ENCODE data around the gene SDCBP2. TPM values are rescaled to one million over a fixed set of nuclear protein-coding genes. Genes with fewer than 3 reads are reported as not detected.

SDCBP2 gene
- total RNA-seq, 1 donor from 2014 or later = 4.0 TPM

- peaks cover 61% of the 10 kb centered on the region for H3K4me1 Mint-ChIP-seq (ENCODE audit: low read depth, unreplicated experiment)
- H3K9me3 Mint-ChIP-seq (ENCODE audit: unreplicated experiment) = peaks cover 11% of the 10 kb centered on the region
- H3K27me3 Mint-ChIP-seq (ENCODE audit: unreplicated experiment) = peaks cover 16% of the 10 kb centered on the region
- TF ChIP-seq, protein P1, sequence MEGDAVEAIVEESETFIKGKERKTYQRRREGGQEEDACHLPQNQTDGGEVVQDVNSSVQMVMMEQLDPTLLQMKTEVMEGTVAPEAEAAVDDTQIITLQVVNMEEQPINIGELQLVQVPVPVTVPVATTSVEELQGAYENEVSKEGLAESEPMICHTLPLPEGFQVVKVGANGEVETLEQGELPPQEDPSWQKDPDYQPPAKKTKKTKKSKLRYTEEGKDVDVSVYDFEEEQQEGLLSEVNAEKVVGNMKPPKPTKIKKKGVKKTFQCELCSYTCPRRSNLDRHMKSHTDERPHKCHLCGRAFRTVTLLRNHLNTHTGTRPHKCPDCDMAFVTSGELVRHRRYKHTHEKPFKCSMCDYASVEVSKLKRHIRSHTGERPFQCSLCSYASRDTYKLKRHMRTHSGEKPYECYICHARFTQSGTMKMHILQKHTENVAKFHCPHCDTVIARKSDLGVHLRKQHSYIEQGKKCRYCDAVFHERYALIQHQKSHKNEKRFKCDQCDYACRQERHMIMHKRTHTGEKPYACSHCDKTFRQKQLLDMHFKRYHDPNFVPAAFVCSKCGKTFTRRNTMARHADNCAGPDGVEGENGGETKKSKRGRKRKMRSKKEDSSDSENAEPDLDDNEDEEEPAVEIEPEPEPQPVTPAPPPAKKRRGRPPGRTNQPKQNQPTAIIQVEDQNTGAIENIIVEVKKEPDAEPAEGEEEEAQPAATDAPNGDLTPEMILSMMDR (IDR thresholded peaks at IDR 0.05; ENCODE audit: partially characterized antibody, unreplicated experiment) = no peak
- H3K36me3 Mint-ChIP-seq (ENCODE audit: unreplicated experiment) = peaks cover 3% of the 10 kb centered on the region
- no peak for DNase-seq
- peak overlapping the region; percentile 90 for H3K4me3 Mint-ChIP-seq (ENCODE audit: unreplicated experiment)
- peak overlapping the region; percentile 38 for H3K27ac Mint-ChIP-seq (ENCODE audit: unreplicated experiment)
Measured at GRCh38 chr20:1269235-1269634, 59.7 kb downstream of the SDCBP2 start.

DNA sequence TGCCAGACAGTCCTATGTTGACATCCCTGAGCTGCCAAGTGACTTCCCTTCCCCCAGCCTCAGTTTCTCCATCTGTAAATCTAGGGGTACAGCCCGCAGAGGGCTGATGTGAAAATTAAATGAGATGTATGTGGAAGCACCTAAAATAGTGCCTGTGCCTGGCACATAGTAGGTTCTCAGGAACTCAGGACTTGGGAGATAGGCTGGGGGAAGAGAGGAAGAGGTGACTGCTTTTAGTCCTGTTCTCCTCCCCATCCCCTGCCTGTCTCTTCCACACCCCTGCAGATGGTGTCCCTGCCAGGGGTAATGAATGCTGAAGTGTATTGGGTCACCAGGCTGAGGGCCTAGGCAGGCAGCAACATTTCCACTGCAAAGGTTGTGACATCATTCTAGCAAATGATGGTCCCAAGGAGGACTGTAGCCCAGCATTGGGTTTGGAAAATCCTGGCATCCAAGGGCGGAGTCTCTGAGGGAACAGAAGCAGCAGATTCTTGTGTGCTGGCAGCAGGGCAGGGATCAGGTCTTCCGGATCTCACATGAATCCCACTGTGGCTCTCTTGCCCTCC is 61.0 kb downstream of the SDCBP2 start:
- Mint-ChIP-seq H3K4me1 (ENCODE audit: low read depth, unreplicated experiment) (peaks cover 48% of the 10 kb centered on the region), H3K36me3 (ENCODE audit: unreplicated experiment) (peaks cover 3% of the 10 kb centered on the region), H3K4me3 (ENCODE audit: unreplicated experiment) (peak overlapping the region; percentile 90)

GRCh38 chr20:1267161-1267560 is 61.8 kb downstream of the SDCBP2 start:
- peaks cover 44% of the 10 kb centered on the region for H3K4me1 Mint-ChIP-seq (ENCODE audit: low read depth, unreplicated experiment)
- peaks cover 10% of the 10 kb centered on the region for H3K9me3 Mint-ChIP-seq (ENCODE audit: unreplicated experiment)
- peak overlapping the region; percentile 91 for H3K27ac Mint-ChIP-seq (ENCODE audit: unreplicated experiment)
- TF ChIP-seq, protein P1 (IDR thresholded peaks at IDR 0.05; ENCODE audit: partially characterized antibody, unreplicated experiment) = no peak
- peak overlapping the region; percentile 90 for H3K4me3 Mint-ChIP-seq (ENCODE audit: unreplicated experiment)
- no peak for DNase-seq
- H3K27me3 Mint-ChIP-seq (ENCODE audit: unreplicated experiment) = peaks cover 14% of the 10 kb centered on the region
- peaks cover 3% of the 10 kb centered on the region for H3K36me3 Mint-ChIP-seq (ENCODE audit: unreplicated experiment)

More for the DNA sequence above, 61.0 kb downstream of the SDCBP2 start:
- DNase-seq = no peak
- Mint-ChIP-seq H3K27me3 (ENCODE audit: unreplicated experiment) (peaks cover 14% of the 10 kb centered on the region), H3K27ac (ENCODE audit: unreplicated experiment) (peak overlapping the region; percentile 91), H3K9me3 (ENCODE audit: unreplicated experiment) (peaks cover 10% of the 10 kb centered on the region)
- TF ChIP-seq, protein P1 (IDR thresholded peaks at IDR 0.05; ENCODE audit: partially characterized antibody, unreplicated experiment) = no peak

DNA sequence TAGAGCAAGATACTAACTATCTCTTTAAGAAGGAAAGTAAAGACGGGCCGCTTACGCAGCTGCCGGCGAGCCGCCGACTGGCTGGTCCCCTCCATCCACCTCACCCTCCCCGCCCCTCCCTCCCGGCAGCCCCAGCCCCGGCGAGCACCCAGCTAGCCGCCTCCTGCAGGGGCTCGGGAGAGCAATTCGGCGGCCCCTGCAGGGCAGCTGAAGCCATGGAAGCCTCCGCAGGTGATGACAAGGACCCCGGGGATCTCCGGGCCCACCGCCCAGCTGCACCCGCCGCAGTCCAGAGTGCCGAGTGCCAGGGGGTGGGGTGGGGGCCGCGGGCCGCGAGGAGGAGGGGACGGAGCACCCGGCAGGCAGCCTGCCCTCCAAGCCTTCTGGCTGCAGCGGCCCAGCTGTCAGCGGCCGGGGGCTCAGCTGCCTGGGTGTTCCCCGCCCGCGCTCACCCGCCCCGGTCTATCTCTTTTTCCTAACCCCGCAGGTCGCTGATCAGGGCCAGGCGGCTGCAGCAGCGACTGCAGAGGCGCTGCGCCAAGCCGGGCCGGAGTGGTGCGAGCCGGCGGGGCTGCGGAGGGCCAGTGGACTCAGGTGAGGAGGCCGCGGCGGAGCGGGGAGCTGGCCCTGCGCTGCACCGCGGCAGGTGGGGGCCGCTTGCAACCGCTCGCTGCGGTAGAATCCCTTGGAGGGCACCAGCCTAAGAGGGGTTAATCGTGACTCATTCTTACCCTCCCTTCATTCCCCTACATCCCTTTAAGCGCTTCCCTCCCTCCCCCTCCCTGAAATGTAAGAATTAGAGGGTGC is 62.6 kb downstream of the SDCBP2 start, which contains the start of gene SNPH:
Gene SNPH (plus strand): TSS at position 128 of the 807 bp plus-strand sequence. CDS start 29,946 bp downstream, outside the sequence.
- TF ChIP-seq, protein P1 (IDR thresholded peaks at IDR 0.05; ENCODE audit: partially characterized antibody, unreplicated experiment) = no peak
- Mint-ChIP-seq H3K4me1 (ENCODE audit: low read depth, unreplicated experiment) (peaks cover 39% of the 10 kb centered on the region), H3K27me3 (ENCODE audit: unreplicated experiment) (peaks cover 14% of the 10 kb centered on the region), H3K36me3 (ENCODE audit: unreplicated experiment) (peaks cover 3% of the 10 kb centered on the region), H3K27ac (ENCODE audit: unreplicated experiment) (peak within 1 kb of the TSS; percentile 93), H3K9me3 (ENCODE audit: unreplicated experiment) (peaks cover 10% of the 10 kb centered on the region), H3K4me3 (ENCODE audit: unreplicated experiment) (peak within 1 kb of the TSS; percentile 90)
- DNase-seq = peak; percentile 86

DNA sequence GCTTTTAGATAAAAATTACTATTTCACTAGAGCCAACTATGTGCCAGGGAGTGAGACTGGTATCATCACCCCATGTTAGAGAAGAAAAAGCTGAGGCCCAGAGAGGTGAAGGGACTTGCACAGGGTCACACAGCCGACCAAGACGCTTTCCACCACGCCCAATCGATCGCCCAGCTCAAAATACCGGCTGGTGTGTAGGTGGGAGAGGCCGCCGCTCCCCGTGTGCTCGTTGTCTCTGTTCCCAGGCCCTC is 63.1 kb downstream of the SDCBP2 start:
- TF ChIP-seq, protein P1 (IDR thresholded peaks at IDR 0.05; ENCODE audit: partially characterized antibody, unreplicated experiment) = no peak
- H3K9me3 Mint-ChIP-seq (ENCODE audit: unreplicated experiment) = peaks cover 10% of the 10 kb centered on the region
- peaks cover 3% of the 10 kb centered on the region for H3K36me3 Mint-ChIP-seq (ENCODE audit: unreplicated experiment)
- peak overlapping the region; percentile 92 for H3K27ac Mint-ChIP-seq (ENCODE audit: unreplicated experiment)
- H3K4me3 Mint-ChIP-seq (ENCODE audit: unreplicated experiment) = peak overlapping the region; percentile 80
- peaks cover 14% of the 10 kb centered on the region for H3K27me3 Mint-ChIP-seq (ENCODE audit: unreplicated experiment)
- H3K4me1 Mint-ChIP-seq (ENCODE audit: low read depth, unreplicated experiment) = peaks cover 39% of the 10 kb centered on the region
- no peak for DNase-seq
